GM12873 (cell line): ENCODE results near the gene OSR1.

Experiments used
- CTCF ChIP-seq: IDR thresholded peaks from 2 replicates; pipeline ENCODE4 v1.5.1; 2012; ENCODE audit warnings: low read depth, mild to moderate bottlenecking, moderate library complexity, low read length, control low read depth; ENCODE audit not compliant: insufficient read depth; ENCODE audit errors: missing control alignments

Gene OSR1

DNA sequence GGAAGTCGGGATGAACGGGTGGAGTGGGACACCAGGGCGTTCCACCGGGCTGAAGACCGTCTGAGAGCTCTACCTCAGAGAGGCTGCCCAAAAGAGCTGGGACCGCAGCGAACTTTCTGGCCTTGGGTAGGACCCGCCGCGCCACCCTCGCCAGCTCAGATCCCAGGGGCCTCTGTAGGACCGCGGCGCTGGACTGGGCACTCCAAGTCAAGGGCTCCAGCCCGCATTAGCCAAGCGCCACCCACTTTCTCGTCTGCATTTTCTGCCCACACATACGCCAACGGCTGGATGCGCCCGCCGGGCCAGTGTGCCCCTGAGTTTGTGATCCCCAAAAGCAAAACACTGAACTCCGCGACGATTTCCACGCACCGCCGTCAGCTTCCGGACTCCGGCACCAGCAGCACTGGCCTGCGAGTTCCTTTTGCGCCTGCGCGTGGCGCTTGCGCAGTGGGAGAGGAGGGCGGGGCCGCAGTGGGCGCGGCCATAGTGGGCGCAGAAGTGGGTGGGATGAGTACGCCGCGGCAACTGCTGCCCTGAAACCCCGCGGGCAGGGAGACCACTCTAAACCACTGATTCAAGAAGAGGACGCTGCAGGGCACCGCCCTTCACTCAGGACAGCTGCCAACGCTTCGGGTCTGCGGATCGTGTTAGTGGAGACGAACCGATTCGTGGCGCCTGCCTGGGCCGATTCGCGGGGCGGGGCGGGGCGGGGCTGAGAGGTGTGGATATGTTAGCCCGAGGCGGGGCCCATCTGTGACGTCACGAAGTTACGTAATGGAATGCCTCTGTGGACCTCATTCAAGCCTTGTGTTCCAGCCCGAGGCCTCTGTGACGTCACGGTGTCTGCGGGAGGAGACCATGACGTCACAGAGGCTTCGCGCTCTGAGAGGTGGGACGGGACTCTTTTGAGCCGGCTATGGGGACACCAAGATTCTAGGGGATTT is 10.5 kb downstream of the OSR1 start:
- no peak for TF ChIP-seq CTCF

- no peak for TF ChIP-seq CTCF
Measured at GRCh38 chr2:19346983-19347618, 11.3 kb downstream of the OSR1 start.

DNA sequence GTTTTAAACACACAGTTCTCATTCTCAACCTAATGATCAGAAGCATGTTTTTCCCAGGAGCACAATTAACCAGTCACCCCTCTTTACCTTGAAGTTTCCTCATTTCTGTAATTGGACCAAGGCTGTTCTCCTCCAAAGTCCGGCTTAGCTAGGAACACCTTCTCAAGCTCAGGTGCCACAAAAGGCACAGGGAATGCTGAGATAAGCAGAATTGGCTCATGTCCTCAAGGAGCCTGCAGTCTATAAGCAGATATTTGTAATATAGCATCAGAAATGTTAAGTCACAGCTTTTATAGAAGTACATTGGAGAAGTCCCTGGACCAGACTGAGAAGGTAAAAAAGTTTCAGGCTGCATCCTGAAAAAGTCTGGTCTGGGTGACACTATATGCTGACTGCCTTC is 20.7 kb downstream of the OSR1 start:
- no peak for TF ChIP-seq CTCF

GRCh38 chr2:19337202-19337601 is 21.2 kb downstream of the OSR1 start:
- no peak for TF ChIP-seq CTCF

- TF ChIP-seq CTCF, result no peak
Measured at GRCh38 chr2:19336781-19337180, 21.6 kb downstream of the OSR1 start.

DNA sequence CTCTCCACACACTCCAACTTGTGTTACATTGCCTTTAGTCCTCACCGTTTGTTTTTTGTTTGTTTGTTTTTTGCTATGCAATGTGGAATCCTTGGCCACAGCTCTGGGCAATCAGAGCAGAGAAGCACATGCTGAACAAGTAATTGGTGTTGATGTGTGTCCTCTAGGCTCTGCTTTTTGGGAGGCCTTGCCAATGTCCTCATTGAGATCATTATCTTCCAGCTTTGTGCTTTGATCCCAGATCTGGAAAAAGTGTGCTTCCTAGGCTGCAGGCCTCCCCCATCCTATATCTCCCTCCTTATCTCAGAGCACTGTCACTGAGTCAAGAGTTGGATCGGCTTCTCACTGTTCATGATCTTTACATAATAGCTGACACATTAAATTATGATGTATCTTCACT is 25.9 kb downstream of the OSR1 start:
- TF ChIP-seq CTCF, result no peak

DNA sequence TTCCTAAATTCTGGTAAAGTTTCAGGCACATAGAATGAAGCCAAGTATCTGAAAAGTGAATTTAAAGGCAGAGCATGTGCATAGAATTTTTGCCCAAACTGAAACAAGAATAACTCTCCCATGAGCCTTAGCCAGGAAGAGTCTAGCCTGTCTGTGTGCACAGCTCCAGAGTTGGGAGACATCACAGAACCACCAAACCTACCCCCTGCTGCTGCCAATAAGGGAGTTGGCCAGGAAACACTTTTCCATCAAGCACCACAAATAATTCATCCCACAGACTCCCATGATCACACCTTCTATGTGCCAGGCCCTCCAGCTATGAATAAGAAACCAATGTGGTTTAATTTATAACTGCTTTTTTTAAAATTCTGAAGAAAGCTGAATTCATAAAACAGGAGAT is 27.0 kb downstream of the OSR1 start:
- TF ChIP-seq CTCF, result no peak
